ENCODE data around the gene KLHDC8A. TPM values are rescaled to one million over a fixed set of nuclear protein-coding genes. Genes with fewer than 3 reads are reported as not detected.

Gene KLHDC8A
- total and polyA plus RNA-seq, 8 donors: 0.32 to 1.3 (median 1.1) TPM; not detected in 1

GRCh38 chr1:205296154-205296553, 60.6 kb downstream of the KLHDC8A start:
- ATAC-seq (no peak), DNase-seq (no peak)
- no peaks in the 10 kb centered on the region for H3K36me3 ChIP-seq
- H3K9me3 ChIP-seq: no peaks in the 10 kb centered on the region
- no peak overlapping the region for H3K4me3 ChIP-seq
- H3K27ac ChIP-seq: no peak overlapping the region
- peaks cover 14 to 23% of the 10 kb centered on the region in 2 donors for H3K4me1 ChIP-seq
- TF ChIP-seq CTCF (IDR thresholded peaks at IDR 0.05): no peak
- H3K27me3 ChIP-seq: no peaks in the 10 kb centered on the region
- intact Hi-C loops (cut with DNase I): no loop called here

- H3K9me3 ChIP-seq: no peaks in the 10 kb centered on the region
- ATAC-seq (no peak), DNase-seq (no peak)
- no peak overlapping the region for H3K4me3 ChIP-seq
- intact Hi-C loops (cut with DNase I): no loop called here
- no peaks in the 10 kb centered on the region for H3K27me3 ChIP-seq
- H3K27ac ChIP-seq: peak overlapping the region; percentile 51 to 67
- TF ChIP-seq CTCF (IDR thresholded peaks at IDR 0.05): no peak
- no peaks in the 10 kb centered on the region for H3K36me3 ChIP-seq
- H3K4me1 ChIP-seq: peaks cover 14 to 20% of the 10 kb centered on the region in 2 donors
Observed at GRCh38 chr1:205294934-205295333, 61.8 kb downstream of the KLHDC8A start.

GRCh38 chr1:205294175-205294917, 62.4 kb downstream of the KLHDC8A start:
- Histone ChIP-seq H3K36me3 (no peaks in the 10 kb centered on the region), H3K4me1 (peaks cover 14 to 20% of the 10 kb centered on the region in 2 donors), H3K27ac (peak overlapping the region; percentile 51 to 67), H3K9me3 (no peaks in the 10 kb centered on the region), H3K4me3 (no peak overlapping the region), H3K27me3 (no peaks in the 10 kb centered on the region)
- intact Hi-C loops (cut with DNase I): no loop called here
- ATAC-seq: peak; percentile 60
- TF ChIP-seq CTCF (IDR thresholded peaks at IDR 0.05): no peak
- DNase-seq: peak in 1 of 4 donors; percentile 49

GRCh38 chr1:205293350-205294074, 63.2 kb downstream of the KLHDC8A start:
- no peak for TF ChIP-seq CTCF (IDR thresholded peaks at IDR 0.05)
- Histone ChIP-seq H3K36me3 (no peaks in the 10 kb centered on the region), H3K27ac (peak overlapping the region; percentile 51 to 67), H3K4me1 (peaks cover 14 to 21% of the 10 kb centered on the region in 2 donors), H3K4me3 (no peak overlapping the region), H3K27me3 (no peaks in the 10 kb centered on the region), H3K9me3 (no peaks in the 10 kb centered on the region)
- no peak for DNase-seq
- intact Hi-C loops (cut with DNase I): no loop called here
- ATAC-seq: no peak

- no peak overlapping the region for H3K27ac ChIP-seq
- DNase-seq (no peak), ATAC-seq (no peak)
- no peak overlapping the region for H3K4me3 ChIP-seq
- no peaks in the 10 kb centered on the region for H3K9me3 ChIP-seq
- intact Hi-C loops (cut with DNase I): no loop called here
- TF ChIP-seq CTCF (IDR thresholded peaks at IDR 0.05): no peak
- H3K4me1 ChIP-seq: peaks cover 14 to 40% of the 10 kb centered on the region in 2 donors
- no peaks in the 10 kb centered on the region for H3K36me3 ChIP-seq
- no peaks in the 10 kb centered on the region for H3K27me3 ChIP-seq
Observed at GRCh38 chr1:205291596-205291995, 65.1 kb downstream of the KLHDC8A start.

Measured in left lung (tissue), 10 donors.